Measurements from ENCODE around the gene TTC16.

The TTC16 gene

GRCh38 chr9:127731938-127732337, 16.1 kb downstream of the TTC16 start:
- H3K4me1 ChIP-seq (ENCODE audit: control extremely low read depth in 1 of 4, control insufficient read depth in 4 of 4, insufficient read depth in 4 of 4, low read length in 3 of 4): peaks cover 0 to 22% (median 15%) of the 10 kb centered on the region in 4 experiments
- peaks cover 0 to 16% (median 8%) of the 10 kb centered on the region in 4 experiments for H3K36me3 ChIP-seq (ENCODE audit: control insufficient read depth in 4 of 4, insufficient read depth in 4 of 4, low read length in 3 of 4)
- ChIA-PET CTCF (interaction anchor here (1.4 to 2.9 kb wide), 3 partner anchors 12 to 144 kb away, joined by 3 to 14 read pairs (median 4); no protein-coding TSS in a partner anchor), POLR2A (no interaction called here)
- no peaks in the 10 kb centered on the region for H3K9me3 ChIP-seq (ENCODE audit: control extremely low read depth in 1 of 5, control insufficient read depth in 4 of 5, insufficient read depth in 2 of 5, low read depth in 1 of 5, low read length in 4 of 5)
- H3K27me3 ChIP-seq (replicated peaks in 2 of 5; ENCODE audit: control insufficient read depth in 4 of 5, insufficient read depth in 5 of 5, low read length in 4 of 5): no peaks in the 10 kb centered on the region
- H3K4me3 ChIP-seq (ENCODE audit: control insufficient read depth in 1 of 7, extremely low read depth in 1 of 7, insufficient read depth in 4 of 7, low read depth in 2 of 7, low read length in 6 of 7): no peak overlapping the region
- WGBS (ENCODE audit: insufficient coverage): 97% methylated on average over 15 of the region's 16 CpGs
- DNase-seq: no peak
- H3K27ac ChIP-seq (ENCODE audit: insufficient read depth in 1 of 2, low read depth in 1 of 2, low read length in 2 of 2, poor library complexity in 1 of 2, severe bottlenecking in 2 of 2): no peak overlapping the region

GRCh38 chr9:127732444-127732843, 16.6 kb downstream of the TTC16 start:
- peaks cover 0 to 22% (median 15%) of the 10 kb centered on the region in 4 experiments for H3K4me1 ChIP-seq (ENCODE audit: control extremely low read depth in 1 of 4, control insufficient read depth in 4 of 4, insufficient read depth in 4 of 4, low read length in 3 of 4)
- no peak overlapping the region for H3K4me3 ChIP-seq (ENCODE audit: control insufficient read depth in 1 of 7, extremely low read depth in 1 of 7, insufficient read depth in 4 of 7, low read depth in 2 of 7, low read length in 6 of 7)
- no peak overlapping the region for H3K27ac ChIP-seq (ENCODE audit: insufficient read depth in 1 of 2, low read depth in 1 of 2, low read length in 2 of 2, poor library complexity in 1 of 2, severe bottlenecking in 2 of 2)
- H3K27me3 ChIP-seq (replicated peaks in 2 of 5; ENCODE audit: control insufficient read depth in 4 of 5, insufficient read depth in 5 of 5, low read length in 4 of 5): no peaks in the 10 kb centered on the region
- peaks cover 0 to 16% (median 8%) of the 10 kb centered on the region in 4 experiments for H3K36me3 ChIP-seq (ENCODE audit: control insufficient read depth in 4 of 4, insufficient read depth in 4 of 4, low read length in 3 of 4)
- ChIA-PET POLR2A (no interaction called here), CTCF (interaction anchor here (0.8 to 2.9 kb wide), 4 partner anchors 12 to 145 kb away, joined by 3 to 14 read pairs (median 4); no protein-coding TSS in a partner anchor)
- no peaks in the 10 kb centered on the region for H3K9me3 ChIP-seq (ENCODE audit: control extremely low read depth in 1 of 5, control insufficient read depth in 4 of 5, insufficient read depth in 2 of 5, low read depth in 1 of 5, low read length in 4 of 5)
- DNase-seq: no peak
- WGBS (ENCODE audit: insufficient coverage): 95% methylated on average over 19 of the region's 21 CpGs

GRCh38 chr9:127733614-127734013, 17.7 kb downstream of the TTC16 start:
- no peak for DNase-seq
- H3K27ac ChIP-seq (ENCODE audit: insufficient read depth in 1 of 2, low read depth in 1 of 2, low read length in 2 of 2, poor library complexity in 1 of 2, severe bottlenecking in 2 of 2): no peak overlapping the region
- H3K4me3 ChIP-seq (ENCODE audit: control insufficient read depth in 1 of 7, extremely low read depth in 1 of 7, insufficient read depth in 4 of 7, low read depth in 2 of 7, low read length in 6 of 7): no peak overlapping the region
- no peaks in the 10 kb centered on the region for H3K9me3 ChIP-seq (ENCODE audit: control extremely low read depth in 1 of 5, control insufficient read depth in 4 of 5, insufficient read depth in 2 of 5, low read depth in 1 of 5, low read length in 4 of 5)
- peaks cover 0 to 22% (median 15%) of the 10 kb centered on the region in 4 experiments for H3K4me1 ChIP-seq (ENCODE audit: control extremely low read depth in 1 of 4, control insufficient read depth in 4 of 4, insufficient read depth in 4 of 4, low read length in 3 of 4)
- no peaks in the 10 kb centered on the region for H3K27me3 ChIP-seq (replicated peaks in 2 of 5; ENCODE audit: control insufficient read depth in 4 of 5, insufficient read depth in 5 of 5, low read length in 4 of 5)
- CTCF ChIA-PET: interaction anchor here (0.8 to 2.7 kb wide), 11 partner anchors 18 to 233 kb away, joined by 3 to 14 read pairs (median 4); partner anchors contain the start of genes PTRH1 and TTC16
- H3K36me3 ChIP-seq (ENCODE audit: control insufficient read depth in 4 of 4, insufficient read depth in 4 of 4, low read length in 3 of 4): peaks cover 3 to 24% (median 16%) of the 10 kb centered on the region in 4 experiments
- 79% methylated on average over 2 of the region's 2 CpGs for WGBS (ENCODE audit: insufficient coverage)
- POLR2A ChIA-PET: interaction anchor here (0.7 kb wide), 1 partner anchor 46 kb away, joined by 5 read pairs; no protein-coding TSS in a partner anchor

GRCh38 chr9:127734247-127734746, 18.4 kb downstream of the TTC16 start:
- Histone ChIP-seq H3K27ac (ENCODE audit: insufficient read depth in 1 of 2, low read depth in 1 of 2, low read length in 2 of 2, poor library complexity in 1 of 2, severe bottlenecking in 2 of 2) (peak overlapping the region in 1 of 2 experiments; percentile 88), H3K27me3 (replicated peaks in 2 of 5; ENCODE audit: control insufficient read depth in 4 of 5, insufficient read depth in 5 of 5, low read length in 4 of 5) (no peaks in the 10 kb centered on the region), H3K4me3 (ENCODE audit: control insufficient read depth in 1 of 7, extremely low read depth in 1 of 7, insufficient read depth in 4 of 7, low read depth in 2 of 7, low read length in 6 of 7) (peak overlapping the region; percentile 53 to 87 (median 71)), H3K9me3 (ENCODE audit: control extremely low read depth in 1 of 5, control insufficient read depth in 4 of 5, insufficient read depth in 2 of 5, low read depth in 1 of 5, low read length in 4 of 5) (no peaks in the 10 kb centered on the region), H3K4me1 (ENCODE audit: control extremely low read depth in 1 of 4, control insufficient read depth in 4 of 4, insufficient read depth in 4 of 4, low read length in 3 of 4) (peaks cover 0 to 22% (median 15%) of the 10 kb centered on the region in 4 experiments), H3K36me3 (ENCODE audit: control insufficient read depth in 4 of 4, insufficient read depth in 4 of 4, low read length in 3 of 4) (peaks cover 4 to 30% (median 19%) of the 10 kb centered on the region in 4 experiments)
- no peak for DNase-seq
- ChIA-PET POLR2A (interaction anchor here (1.0 to 1.9 kb wide), 3 partner anchors 10 to 50 kb away, joined by 4 to 12 read pairs (median 5); partner anchors contain the start of genes CDK9, PTRH1 and TTC16), CTCF (interaction anchor here (0.7 to 2.7 kb wide), 41 partner anchors 10 to 519 kb away, joined by 3 to 15 read pairs (median 4); partner anchors contain the start of genes PTRH1, ST6GALNAC6 and TTC16)
- WGBS (ENCODE audit: insufficient coverage): 69% methylated on average over 21 of the region's 22 CpGs

GRCh38 chr9:127734747-127735529, 19.1 kb downstream of the TTC16 start, which contains the start of gene TOR2A:
TSS of gene TOR2A (minus strand) at chr9:127735294. CDS start at chr9:127735270, 24 bp downstream.
- DNase-seq: peak; percentile 98 to 99 (median 99)
- Histone ChIP-seq H3K4me1 (ENCODE audit: control extremely low read depth in 1 of 4, control insufficient read depth in 4 of 4, insufficient read depth in 4 of 4, low read length in 3 of 4) (peaks cover 0 to 22% (median 15%) of the 10 kb centered on the region in 4 experiments), H3K27me3 (replicated peaks in 2 of 5; ENCODE audit: control insufficient read depth in 4 of 5, insufficient read depth in 5 of 5, low read length in 4 of 5) (no peaks in the 10 kb centered on the region), H3K27ac (ENCODE audit: insufficient read depth in 1 of 2, low read depth in 1 of 2, low read length in 2 of 2, poor library complexity in 1 of 2, severe bottlenecking in 2 of 2) (peak within 1 kb of the TSS; percentile 87 to 88), H3K9me3 (ENCODE audit: control extremely low read depth in 1 of 5, control insufficient read depth in 4 of 5, insufficient read depth in 2 of 5, low read depth in 1 of 5, low read length in 4 of 5) (no peaks in the 10 kb centered on the region), H3K36me3 (ENCODE audit: control insufficient read depth in 4 of 4, insufficient read depth in 4 of 4, low read length in 3 of 4) (peaks cover 4 to 37% (median 25%) of the 10 kb centered on the region in 4 experiments), H3K4me3 (ENCODE audit: control insufficient read depth in 1 of 7, extremely low read depth in 1 of 7, insufficient read depth in 4 of 7, low read depth in 2 of 7, low read length in 6 of 7) (peak within 1 kb of the TSS; percentile 53 to 87 (median 71))
- 0% methylated on average over 74 of the region's 76 CpGs for WGBS (ENCODE audit: insufficient coverage)
- CTCF ChIA-PET: interaction anchor here (0.7 to 2.7 kb wide), 46 partner anchors 9 to 520 kb away, joined by 3 to 15 read pairs (median 4); partner anchors contain the start of genes PTRH1, ST6GALNAC6 and TTC16
- POLR2A ChIA-PET: interaction anchor here (0.6 to 1.9 kb wide), 5 partner anchors 10 to 58 kb away, joined by 3 to 12 read pairs (median 5); partner anchors contain the start of genes CDK9, PTRH1 and TTC16

GRCh38 chr9:127735530-127736185, 19.8 kb downstream of the TTC16 start:
- peaks cover 7 to 41% (median 29%) of the 10 kb centered on the region in 4 experiments for H3K36me3 ChIP-seq (ENCODE audit: control insufficient read depth in 4 of 4, insufficient read depth in 4 of 4, low read length in 3 of 4)
- peak overlapping the region; percentile 87 to 88 for H3K27ac ChIP-seq (ENCODE audit: insufficient read depth in 1 of 2, low read depth in 1 of 2, low read length in 2 of 2, poor library complexity in 1 of 2, severe bottlenecking in 2 of 2)
- no peaks in the 10 kb centered on the region for H3K9me3 ChIP-seq (ENCODE audit: control extremely low read depth in 1 of 5, control insufficient read depth in 4 of 5, insufficient read depth in 2 of 5, low read depth in 1 of 5, low read length in 4 of 5)
- no peaks in the 10 kb centered on the region for H3K27me3 ChIP-seq (replicated peaks in 2 of 5; ENCODE audit: control insufficient read depth in 4 of 5, insufficient read depth in 5 of 5, low read length in 4 of 5)
- DNase-seq: peak in 2 of 3 donors; percentile 30 to 35
- 58% methylated on average over 14 of the region's 15 CpGs for WGBS (ENCODE audit: insufficient coverage)
- POLR2A ChIA-PET: interaction anchor here (0.6 to 1.9 kb wide), 4 partner anchors 9 to 57 kb away, joined by 3 to 12 read pairs (median 6); partner anchors contain the start of genes CDK9, PTRH1 and TTC16
- H3K4me3 ChIP-seq (ENCODE audit: control insufficient read depth in 1 of 7, extremely low read depth in 1 of 7, insufficient read depth in 4 of 7, low read depth in 2 of 7, low read length in 6 of 7): peak overlapping the region in 2 of 7 experiments; percentile 55 to 84
- H3K4me1 ChIP-seq (ENCODE audit: control extremely low read depth in 1 of 4, control insufficient read depth in 4 of 4, insufficient read depth in 4 of 4, low read length in 3 of 4): peaks cover 0 to 22% (median 15%) of the 10 kb centered on the region in 4 experiments
- CTCF ChIA-PET: interaction anchor here (0.7 to 2.7 kb wide), 22 partner anchors 22 to 232 kb away, joined by 3 to 14 read pairs (median 4); partner anchors contain the start of gene ST6GALNAC6
